HepG2 (cell line): ENCODE data around the gene RBBP5.

Experiments used
- FOSL1 ChIP-seq: sonication (generic); formaldehyde crosslinking; IDR thresholded peaks from 2 replicates; pipeline ENCODE4 v1.9.0; 2021; ENCODE audit warnings: missing genetic modification reagents, borderline replicate concordance
- RFX3 ChIP-seq: IDR thresholded peaks from 2 replicates; pipeline ENCODE4 v1.6.1; 2016; ENCODE audit warnings: missing biosample characterization, missing genetic modification reagents
- TCF12 ChIP-seq, 2 experiments: fragments of 450-650 bp in 1 of 2; sonication (generic) in 1 of 2; formaldehyde crosslinking in 1 of 2; IDR thresholded peaks; 2 replicates each; pipeline versions ENCODE4 v1.6.1 to v1.8.0; 2017 to 2022; ENCODE audit warnings: antibody characterized with exemption in 1 of 2, mild to moderate bottlenecking in 1 of 2, missing genetic modification reagents in 1 of 2, moderate library complexity in 1 of 2
- ZKSCAN1 ChIP-seq: fragments of 150-350 bp; IDR thresholded peaks from 2 replicates; pipeline ENCODE4 v1.6.1; 2014; ENCODE audit warnings: low read length

DNA sequence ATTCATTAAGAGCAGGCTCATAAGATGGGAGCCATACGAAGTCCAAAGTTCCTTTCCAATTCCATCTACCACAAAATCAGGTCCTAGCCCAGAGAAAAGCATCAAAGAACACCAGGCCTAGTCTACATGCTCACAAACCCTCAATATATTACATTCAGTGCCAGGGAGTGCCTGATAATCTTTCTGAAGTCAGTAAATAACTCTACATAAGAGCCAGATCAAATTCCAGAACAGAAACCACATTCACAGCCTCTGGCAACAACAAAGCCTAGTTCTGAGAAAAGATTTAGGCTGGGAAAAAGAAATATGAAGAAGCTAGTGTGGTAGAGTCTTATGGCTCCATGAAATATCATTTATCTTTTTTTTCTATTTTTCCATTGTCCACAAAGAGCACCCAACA lies 40.5 kb upstream of the RBBP5 start:
- TF ChIP-seq ZKSCAN1 (no peak), RFX3 (no peak), FOSL1 (CRISPR knock-in tag) (no peak), TCF12 (IDR thresholded peaks at IDR 0.05) (no peak), TCF12 (CRISPR knock-in tag; IDR thresholded peaks at IDR 0.05) (no peak)
